Astrocyte (in vitro differentiated cells and primary cell): Measurements from ENCODE around the gene SAXO2.
"Not testable (repeated sequence)": the region's sequence is repeated elsewhere in the genome, so short reads cannot be mapped to it uniquely, and the experiment has no call there.

Experiments used
- EZH2 ChIP-seq: IDR thresholded peaks from 2 replicates; pipeline ENCODE4 v1.6.1; 2012; ENCODE audit warnings: mild to moderate bottlenecking, low read length, inconsistent platforms; ENCODE audit not compliant: insufficient read depth
- TF ChIP-seq, protein P1 (sequence below): IDR thresholded peaks from 2 replicates; pipeline ENCODE4 v1.5.1; 2011; ENCODE audit warnings: low read depth, mild to moderate bottlenecking, inconsistent platforms, low read length, moderate library complexity; ENCODE audit not compliant: insufficient read depth

DNA sequence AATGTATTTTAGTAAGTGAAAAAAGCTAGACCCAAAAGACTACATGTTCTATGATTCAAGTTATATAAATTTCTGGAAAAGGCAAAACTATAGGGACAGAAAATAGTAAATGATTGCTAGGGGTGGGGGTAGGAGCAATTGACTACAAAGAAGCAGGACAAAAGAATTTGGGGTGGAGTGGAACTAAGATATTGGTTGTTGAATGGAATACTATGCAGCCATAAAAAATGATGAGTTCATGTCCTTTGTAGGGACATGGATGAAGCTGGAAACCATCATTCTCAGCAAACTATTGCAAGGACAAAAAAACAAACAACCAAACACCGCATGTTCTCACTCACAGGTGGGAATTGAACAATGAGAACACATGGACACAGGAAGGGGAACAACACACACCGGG is 25.6 kb downstream of the SAXO2 start:
- TF ChIP-seq, protein P1, sequence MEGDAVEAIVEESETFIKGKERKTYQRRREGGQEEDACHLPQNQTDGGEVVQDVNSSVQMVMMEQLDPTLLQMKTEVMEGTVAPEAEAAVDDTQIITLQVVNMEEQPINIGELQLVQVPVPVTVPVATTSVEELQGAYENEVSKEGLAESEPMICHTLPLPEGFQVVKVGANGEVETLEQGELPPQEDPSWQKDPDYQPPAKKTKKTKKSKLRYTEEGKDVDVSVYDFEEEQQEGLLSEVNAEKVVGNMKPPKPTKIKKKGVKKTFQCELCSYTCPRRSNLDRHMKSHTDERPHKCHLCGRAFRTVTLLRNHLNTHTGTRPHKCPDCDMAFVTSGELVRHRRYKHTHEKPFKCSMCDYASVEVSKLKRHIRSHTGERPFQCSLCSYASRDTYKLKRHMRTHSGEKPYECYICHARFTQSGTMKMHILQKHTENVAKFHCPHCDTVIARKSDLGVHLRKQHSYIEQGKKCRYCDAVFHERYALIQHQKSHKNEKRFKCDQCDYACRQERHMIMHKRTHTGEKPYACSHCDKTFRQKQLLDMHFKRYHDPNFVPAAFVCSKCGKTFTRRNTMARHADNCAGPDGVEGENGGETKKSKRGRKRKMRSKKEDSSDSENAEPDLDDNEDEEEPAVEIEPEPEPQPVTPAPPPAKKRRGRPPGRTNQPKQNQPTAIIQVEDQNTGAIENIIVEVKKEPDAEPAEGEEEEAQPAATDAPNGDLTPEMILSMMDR: not testable (repeated sequence)
- TF ChIP-seq EZH2: not testable (repeated sequence)
